Testis (tissue), 2 donors: ENCODE results near the gene ATG2A.

ENCODE experiments used
- POLR2A ChIP-seq: fragments of 450-650 bp; IDR thresholded peaks from one replicate; pipeline ENCODE4 v1.6.1; 2017; ENCODE audit warnings: antibody characterized with exemption, mild to moderate bottlenecking, moderate library complexity
- TF ChIP-seq, protein P1 (sequence below), 3 experiments: fragments of 450-650 bp in 2 of 3; fragments of 200-600 bp in 1 of 3; sonication (generic) in 1 of 3; IDR thresholded peaks; one replicate each; pipeline ENCODE4 v1.5.1; 2016 to 2019; ENCODE audit warnings: antibody characterized with exemption in 3 of 3, mild to moderate bottlenecking in 2 of 3, moderate library complexity in 1 of 3

- TF ChIP-seq, protein P1, sequence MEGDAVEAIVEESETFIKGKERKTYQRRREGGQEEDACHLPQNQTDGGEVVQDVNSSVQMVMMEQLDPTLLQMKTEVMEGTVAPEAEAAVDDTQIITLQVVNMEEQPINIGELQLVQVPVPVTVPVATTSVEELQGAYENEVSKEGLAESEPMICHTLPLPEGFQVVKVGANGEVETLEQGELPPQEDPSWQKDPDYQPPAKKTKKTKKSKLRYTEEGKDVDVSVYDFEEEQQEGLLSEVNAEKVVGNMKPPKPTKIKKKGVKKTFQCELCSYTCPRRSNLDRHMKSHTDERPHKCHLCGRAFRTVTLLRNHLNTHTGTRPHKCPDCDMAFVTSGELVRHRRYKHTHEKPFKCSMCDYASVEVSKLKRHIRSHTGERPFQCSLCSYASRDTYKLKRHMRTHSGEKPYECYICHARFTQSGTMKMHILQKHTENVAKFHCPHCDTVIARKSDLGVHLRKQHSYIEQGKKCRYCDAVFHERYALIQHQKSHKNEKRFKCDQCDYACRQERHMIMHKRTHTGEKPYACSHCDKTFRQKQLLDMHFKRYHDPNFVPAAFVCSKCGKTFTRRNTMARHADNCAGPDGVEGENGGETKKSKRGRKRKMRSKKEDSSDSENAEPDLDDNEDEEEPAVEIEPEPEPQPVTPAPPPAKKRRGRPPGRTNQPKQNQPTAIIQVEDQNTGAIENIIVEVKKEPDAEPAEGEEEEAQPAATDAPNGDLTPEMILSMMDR (IDR thresholded peaks at IDR 0.05): no peak
- TF ChIP-seq POLR2A: no peak
Measured at GRCh38 chr11:64951529-64951928, 34.5 kb upstream of the ATG2A start.
